HG02852 (cell line): ENCODE measurements around the gene CYTH4.

Experiments
- ATAC-seq: cut with Tn5 transposase; IDR thresholded peaks from one replicate; pipeline ENCODE4 v1.9.1; 2021; ENCODE audit warnings: mild to moderate bottlenecking, moderate library complexity; ENCODE audit not compliant: unreplicated experiment

The CYTH4 gene

DNA sequence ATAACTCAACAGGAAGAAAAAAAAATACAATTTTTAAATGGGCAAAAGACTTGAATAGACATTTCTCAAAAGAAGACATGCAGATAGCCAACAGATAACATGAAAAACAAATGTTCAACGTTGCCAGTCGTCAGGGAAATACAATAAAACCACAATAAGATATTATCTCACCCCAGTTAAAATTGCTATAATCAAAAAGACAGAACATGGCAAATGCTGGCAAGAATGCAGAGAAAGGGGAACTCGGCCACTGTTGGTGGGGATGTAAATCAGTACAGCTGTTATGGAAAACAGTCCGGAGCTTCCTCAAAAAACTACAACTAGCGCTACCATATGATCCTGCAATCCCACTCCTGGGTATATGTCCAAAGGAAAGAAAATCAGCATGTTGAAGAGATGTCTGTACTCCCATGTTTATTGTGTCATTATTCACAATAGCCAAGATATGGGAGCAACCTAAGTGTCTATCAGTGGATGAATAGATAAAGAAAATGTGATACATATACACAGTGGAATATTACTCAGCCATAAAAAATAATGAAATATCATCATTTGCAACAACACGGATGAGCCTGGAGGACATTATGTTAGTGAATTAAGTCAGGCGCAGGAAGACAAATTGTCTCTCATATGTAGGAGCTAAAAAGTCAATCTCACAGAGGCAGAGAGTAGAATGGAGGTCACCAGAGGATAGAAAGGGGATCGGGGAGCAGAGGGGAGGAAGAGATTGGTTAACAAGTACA, 12.2 kb upstream of the CYTH4 start:
- no peak for ATAC-seq

DNA sequence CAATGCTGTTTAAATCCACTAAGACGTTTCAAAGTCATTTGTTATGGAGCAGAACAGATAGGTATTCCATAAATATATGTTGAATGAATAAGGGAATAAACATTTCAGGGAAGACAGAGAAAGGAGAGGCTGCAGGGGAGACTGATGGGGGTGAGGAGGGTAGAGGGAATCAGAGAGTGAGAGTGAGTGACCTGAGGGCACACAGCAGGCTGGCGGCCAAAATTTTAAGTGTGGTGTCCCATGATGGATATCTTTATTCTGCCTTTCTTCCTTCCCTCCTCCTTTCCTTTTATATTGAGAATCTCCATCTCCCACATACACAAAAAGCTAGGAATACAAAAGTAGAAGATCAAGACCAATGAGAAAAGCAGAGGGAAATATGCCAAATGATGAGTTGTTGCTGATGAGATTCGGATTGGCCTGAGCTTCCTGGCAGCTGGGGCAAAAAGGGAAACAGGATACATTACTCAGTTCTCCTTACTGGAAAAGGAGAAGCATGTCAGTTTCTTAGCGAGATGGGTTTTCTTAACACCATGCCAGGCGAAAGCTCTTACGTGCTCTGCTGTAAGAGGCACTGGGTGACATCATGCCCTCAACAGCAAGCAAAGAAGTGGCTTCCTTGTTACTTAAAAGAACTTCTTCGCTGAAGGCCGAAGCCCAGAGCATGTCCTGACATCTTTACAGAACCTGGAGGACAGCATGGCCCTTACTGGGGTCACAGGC, 11.2 kb upstream of the CYTH4 start:
- no peak for ATAC-seq

DNA sequence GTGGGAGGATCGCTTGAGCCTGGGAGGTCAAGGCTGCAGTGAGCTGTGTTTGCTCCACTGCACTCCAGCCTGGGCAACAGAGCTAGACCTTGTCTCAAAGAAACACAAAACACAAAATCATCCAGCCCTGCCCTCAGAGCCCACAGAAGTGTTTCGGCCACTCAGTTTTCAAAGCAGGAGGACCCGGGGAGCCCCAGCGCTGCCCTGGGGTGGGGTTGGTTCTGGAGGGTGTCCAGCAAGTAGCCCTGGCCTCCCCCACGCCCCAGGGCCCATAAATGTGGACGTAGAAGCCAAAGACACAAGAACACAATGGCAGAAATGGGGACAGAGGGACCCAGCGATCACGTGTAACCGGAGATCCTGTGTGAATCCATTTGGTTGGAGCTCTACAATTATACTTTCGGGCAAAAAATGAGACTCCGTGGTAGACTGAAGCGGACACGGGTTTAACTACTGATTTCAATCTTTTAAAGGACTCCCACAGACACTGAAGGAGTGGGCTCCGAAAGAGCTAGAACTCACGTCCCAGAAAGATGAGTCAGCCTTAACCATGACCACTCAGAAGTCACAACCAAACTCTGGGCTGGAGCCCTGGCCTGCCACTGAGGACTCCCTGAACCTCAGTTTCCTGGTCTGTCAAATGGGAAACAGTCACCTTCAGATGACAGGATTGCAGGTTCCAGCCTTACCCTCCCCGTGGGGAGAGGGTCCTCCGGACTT, 9.0 kb upstream of the CYTH4 start:
- ATAC-seq, result no peak

- no peak for ATAC-seq
These were observed 8.5 kb upstream of the CYTH4 start for GRCh38 chr22:37273846-37274225.

DNA sequence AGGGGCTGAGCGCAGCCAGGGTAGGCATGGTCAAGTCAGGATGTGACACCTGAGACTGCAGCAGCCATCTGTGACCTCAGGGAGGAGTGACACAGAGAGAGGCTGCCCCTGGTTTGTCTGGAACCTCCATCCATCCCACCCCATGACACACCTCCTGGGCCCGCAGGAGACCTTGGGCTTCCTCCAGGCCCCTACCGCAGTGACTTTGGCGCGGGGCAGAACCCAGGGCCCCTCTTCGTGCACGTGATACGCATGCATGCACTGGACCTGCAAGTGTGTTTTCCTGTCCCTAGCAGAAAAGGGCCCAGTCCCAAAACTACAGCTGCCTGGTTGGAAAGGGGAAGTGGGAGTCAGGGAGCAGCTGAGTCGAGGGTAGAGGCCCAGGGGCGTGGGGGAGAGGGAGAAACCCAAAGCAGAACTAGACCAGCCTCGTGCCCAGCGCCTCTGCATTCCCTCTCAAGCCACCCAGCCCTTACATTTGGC, 7.9 kb upstream of the CYTH4 start:
- ATAC-seq, result no peak

- ATAC-seq, result no peak
These were observed 7.2 kb upstream of the CYTH4 start for GRCh38 chr22:37275134-37275533.

DNA sequence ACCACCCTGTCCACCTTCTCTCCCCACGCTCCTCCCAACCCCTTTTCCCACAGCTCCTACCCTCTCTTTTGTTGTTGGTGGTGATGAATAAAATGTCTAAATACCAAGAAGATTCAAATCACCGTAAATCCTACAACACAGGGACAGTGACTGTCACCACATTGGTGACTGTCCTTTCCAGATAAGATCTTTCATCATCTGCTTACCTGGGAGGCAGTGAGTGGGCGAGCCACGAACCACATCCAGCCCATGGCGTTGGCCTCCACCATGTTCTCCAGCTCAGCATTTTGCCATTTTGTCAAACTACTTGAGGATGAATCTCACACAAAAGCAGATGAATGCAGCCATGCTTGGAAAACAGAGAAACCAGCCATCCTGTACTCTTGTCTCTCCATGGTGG, 6.7 kb upstream of the CYTH4 start:
- no peak for ATAC-seq

- no peak for ATAC-seq
These were observed 5.5 kb upstream of the CYTH4 start for GRCh38 chr22:37276776-37277175.

DNA sequence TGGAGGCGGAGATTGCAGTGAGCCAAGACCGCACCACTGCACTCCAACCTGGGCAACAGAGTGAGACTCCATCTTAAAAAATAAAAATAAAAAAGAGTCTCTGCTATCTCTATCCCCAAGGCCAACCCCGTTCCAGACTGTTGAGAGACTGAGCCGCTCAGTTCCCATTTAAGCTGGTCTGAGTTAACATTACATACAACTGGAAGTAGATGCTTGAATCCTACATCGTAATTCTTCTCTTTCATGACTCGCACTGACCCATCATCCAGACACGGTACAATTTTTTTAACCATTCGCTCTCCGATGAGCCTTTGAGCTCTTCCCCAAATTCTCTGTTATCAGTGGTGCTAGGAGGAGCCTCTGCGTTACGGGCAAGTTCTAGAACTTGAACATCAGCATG, 4.9 kb upstream of the CYTH4 start:
- ATAC-seq, result no peak

DNA sequence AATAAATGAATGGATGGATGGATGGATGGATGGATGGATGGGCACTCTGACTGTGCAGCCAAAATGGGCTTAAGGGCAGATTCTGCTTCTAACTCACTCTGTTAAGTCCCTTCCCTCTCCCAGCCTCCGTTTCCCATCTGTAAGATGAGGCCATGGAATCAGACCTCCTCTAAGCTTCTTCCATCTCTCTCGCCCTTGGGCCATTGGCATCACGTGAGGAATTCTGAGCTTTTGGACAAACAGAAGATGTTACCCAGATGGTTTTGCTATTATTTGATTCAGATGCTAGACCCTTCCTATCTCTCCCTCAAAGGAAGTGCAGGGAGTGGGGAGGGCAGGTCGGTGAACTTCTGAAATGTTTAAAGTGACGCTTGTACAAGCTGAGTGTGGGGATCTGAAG, 4.0 kb upstream of the CYTH4 start:
- no peak for ATAC-seq

DNA sequence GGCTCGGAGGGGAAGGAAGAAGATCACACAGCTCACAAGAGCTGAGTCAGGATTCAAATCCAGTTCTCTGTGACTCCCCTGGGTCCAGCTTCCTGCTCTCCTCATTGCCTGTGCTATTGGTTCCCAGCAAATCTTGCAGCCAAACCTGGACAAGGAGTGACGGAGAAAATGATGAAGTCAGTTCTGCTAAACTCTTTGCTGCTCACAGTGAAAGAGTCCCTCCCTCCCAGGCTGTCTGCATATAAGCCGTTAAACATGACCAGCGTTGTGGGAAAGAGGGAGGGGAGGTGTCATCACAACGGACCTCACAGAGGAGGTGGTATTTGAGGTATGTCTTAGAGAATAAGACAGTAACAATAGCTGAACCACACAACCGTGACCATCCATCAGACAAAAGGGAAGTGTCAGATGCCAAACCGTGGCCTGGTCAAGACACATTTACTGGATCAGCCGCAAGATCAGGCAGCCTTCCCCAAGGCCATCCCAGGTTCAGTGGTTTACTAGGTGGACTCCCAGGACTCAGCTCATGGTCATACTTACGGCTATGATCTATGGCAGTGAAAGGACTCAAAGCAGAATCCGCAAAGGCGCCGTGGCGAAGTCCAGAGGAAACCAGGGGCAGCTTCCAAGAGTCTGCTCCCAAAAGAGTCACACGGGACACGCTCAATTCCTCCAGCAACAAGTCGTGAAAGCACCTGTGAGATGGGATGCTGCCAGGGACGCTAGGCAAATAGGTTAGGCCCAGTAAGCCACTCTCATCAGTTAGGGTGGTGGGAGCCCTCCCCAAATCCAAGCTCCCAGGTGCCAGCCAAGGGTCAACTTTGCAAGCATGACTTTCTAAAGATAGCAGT, 2.8 kb upstream of the CYTH4 start:
- no peak for ATAC-seq

- no peak for ATAC-seq
These were observed 1.6 kb upstream of the CYTH4 start for GRCh38 chr22:37280718-37281117.

GRCh38 chr22:37281195-37281594, 1.1 kb upstream of the CYTH4 start:
- no peak for ATAC-seq

DNA sequence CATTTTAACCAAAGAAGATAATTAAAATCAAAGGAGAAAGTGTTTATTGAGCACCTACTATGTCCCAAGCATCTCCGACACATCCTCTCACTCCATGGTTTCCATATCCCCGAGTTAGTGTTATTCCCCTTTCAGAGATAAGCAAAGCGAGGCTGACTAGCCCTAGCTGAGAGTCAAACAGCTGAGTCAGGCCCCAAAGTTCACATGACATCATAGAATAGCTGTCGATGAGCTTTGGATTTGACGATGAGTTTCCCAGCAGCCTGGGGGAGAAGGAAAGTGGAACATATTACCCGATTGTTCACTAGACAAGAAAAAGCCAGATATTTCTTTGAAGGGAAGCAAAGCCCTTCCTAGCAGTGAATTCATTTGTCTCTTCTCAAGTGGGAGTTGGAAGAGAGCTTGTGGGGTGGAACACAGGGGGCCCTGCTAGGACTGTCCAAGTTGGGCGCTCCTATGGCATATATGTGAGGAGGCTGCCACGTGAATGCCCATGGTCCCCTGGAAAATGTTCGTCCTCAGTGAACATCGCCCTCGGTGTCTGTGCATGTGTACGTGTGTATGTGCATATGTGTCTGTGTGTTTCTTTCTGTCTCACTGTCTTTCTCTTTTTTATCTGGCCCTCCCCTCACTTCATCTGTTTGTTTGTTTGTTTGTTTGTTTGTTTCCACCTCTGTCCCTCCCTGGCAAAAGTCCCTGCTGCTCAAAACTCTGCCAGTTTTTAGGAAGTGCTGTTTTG, 493 bp upstream of the CYTH4 start:
- ATAC-seq, result no peak

DNA sequence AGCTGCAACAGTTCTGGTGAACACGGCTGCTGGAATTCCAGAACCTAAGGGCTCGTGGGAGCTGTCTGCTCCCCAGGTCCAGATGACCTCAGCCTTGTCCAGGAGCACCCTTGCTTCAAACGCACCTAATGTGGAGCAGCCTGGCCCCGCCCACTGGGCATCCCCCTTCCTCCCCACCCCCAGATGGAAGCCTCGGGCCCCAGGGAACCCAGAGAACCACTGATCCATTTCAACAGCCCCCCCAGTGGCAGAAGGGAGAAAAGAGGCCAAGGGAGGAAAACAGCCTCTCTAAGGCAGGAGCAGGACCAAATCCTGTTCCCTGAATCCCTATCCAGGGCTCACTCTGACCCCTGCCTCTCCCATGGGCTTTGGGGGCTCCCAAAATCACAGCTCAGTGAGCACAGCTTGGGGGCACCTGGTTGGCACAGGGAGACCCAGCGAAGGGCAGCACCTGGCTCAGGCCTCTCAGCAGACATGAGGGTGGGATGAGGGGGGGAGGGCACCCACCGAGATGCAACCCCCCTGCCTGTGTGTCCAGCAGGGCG, 1.2 kb downstream of the CYTH4 start:
- no peak for ATAC-seq

DNA sequence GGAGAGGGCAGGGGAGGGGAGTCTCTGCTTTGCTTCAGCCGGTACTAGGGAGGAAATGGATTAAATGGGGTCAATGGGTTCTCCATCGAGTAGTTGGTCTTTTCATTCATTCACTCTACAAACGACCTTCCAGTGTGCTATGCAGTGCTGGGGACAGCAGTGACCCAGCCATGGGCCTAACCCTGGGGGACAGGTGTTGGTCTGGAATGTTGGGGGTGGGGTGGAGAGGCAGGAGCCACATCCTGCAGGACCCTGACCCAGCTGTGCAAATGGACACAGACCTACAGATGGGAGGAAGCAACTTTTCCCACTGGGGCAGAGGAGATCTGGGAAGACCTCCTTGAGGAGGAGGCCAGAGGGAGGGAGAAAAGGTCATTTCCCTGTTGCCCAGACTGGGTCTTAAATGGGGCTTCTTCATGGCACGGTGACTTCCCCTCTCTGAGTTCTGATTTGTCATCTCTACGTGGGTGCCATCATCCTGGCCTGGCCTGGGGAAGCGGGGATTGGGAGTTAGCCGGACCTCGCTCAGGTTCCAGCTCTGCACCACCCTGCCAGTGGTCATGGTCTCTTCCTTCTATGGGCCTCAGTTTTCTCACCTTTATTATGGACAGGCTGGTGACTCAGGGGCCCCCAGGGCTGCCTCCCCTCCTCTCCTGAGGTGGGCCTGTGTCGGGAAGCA, 2.0 kb downstream of the CYTH4 start:
- no peak for ATAC-seq

GRCh38 chr22:37284805-37285355, 2.6 kb downstream of the CYTH4 start:
- no peak for ATAC-seq

DNA sequence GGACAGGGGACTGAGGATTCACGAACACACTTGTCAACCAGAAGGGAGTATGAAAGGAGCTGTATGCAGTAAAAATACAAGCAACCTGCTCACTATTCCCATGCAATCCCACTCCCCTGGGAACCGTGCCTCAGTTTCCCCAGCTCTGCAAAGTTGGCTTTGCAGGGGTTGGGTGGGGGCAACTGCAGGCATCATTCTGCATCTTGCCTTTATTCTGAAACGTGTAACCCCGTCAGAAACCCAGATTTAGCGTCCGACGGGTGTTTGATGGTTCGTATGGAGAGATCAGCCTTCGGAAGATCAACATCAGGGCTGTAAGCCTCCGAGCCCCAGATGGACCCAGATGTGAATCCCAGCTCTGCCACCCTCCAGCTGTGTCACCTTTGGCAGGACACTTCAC, 3.6 kb downstream of the CYTH4 start:
- no peak for ATAC-seq

GRCh38 chr22:37287550-37287951, 5.2 kb downstream of the CYTH4 start:
- ATAC-seq, result no peak
